ENCODE measurements around the gene TRPC6.

The TRPC6 gene

DNA sequence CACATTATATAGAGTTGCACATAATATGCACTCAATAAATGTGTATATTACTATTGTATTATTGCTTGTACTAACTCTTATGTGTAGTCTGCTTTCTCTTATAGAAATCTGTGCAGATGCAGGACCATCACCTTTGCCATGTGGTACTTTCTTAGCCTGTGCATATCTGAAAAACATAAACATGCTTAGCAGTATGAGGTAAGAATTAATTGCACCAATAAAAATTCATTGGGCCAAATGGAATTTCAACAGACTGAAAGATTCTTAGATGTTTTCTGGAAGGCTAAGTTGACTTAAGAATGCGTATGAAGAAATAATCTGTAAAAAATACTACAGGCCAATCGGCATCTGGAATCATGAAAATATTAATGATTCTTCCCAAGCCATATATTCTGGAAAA lies 55.3 kb downstream of the TRPC6 start:
- no peaks in the 10 kb centered on the region for H3K4me1 ChIP-seq (ENCODE audit: control insufficient read depth, insufficient read depth, low read length)
- no peak overlapping the region for H3K4me3 ChIP-seq (ENCODE audit: insufficient read depth, low read depth, low read length)
- 94 to 100% methylated on average over 2 of the region's 2 CpGs for WGBS, 2 experiments
- H3K27me3 ChIP-seq (ENCODE audit: control insufficient read depth, insufficient read depth, low read length, poor library complexity, severe bottlenecking): no peaks in the 10 kb centered on the region
- no peaks in the 10 kb centered on the region for H3K9me3 ChIP-seq (ENCODE audit: control insufficient read depth, low read length)
- no peaks in the 10 kb centered on the region for H3K36me3 ChIP-seq (ENCODE audit: control insufficient read depth, insufficient read depth, low read length)
- H3K27ac ChIP-seq (ENCODE audit: insufficient read depth, low read depth, low read length, poor library complexity, severe bottlenecking): no peak overlapping the region

- no peaks in the 10 kb centered on the region for H3K9me3 ChIP-seq (ENCODE audit: control insufficient read depth, low read length)
- H3K4me1 ChIP-seq (ENCODE audit: control insufficient read depth, insufficient read depth, low read length): no peaks in the 10 kb centered on the region
- H3K36me3 ChIP-seq (ENCODE audit: control insufficient read depth, insufficient read depth, low read length): no peaks in the 10 kb centered on the region
- 0% methylated on average over 1 of the region's 1 CpG for WGBS, 2 experiments
- no peak overlapping the region for H3K27ac ChIP-seq (ENCODE audit: insufficient read depth, low read depth, low read length, poor library complexity, severe bottlenecking)
- no peaks in the 10 kb centered on the region for H3K27me3 ChIP-seq (ENCODE audit: control insufficient read depth, insufficient read depth, low read length, poor library complexity, severe bottlenecking)
- no peak overlapping the region for H3K4me3 ChIP-seq (ENCODE audit: insufficient read depth, low read depth, low read length)
These were observed 60.1 kb downstream of the TRPC6 start for GRCh38 chr11:101523634-101524260.

- Histone ChIP-seq H3K4me3 (ENCODE audit: insufficient read depth, low read depth, low read length) (no peak overlapping the region), H3K27ac (ENCODE audit: insufficient read depth, low read depth, low read length, poor library complexity, severe bottlenecking) (no peak overlapping the region), H3K4me1 (ENCODE audit: control insufficient read depth, insufficient read depth, low read length) (no peaks in the 10 kb centered on the region), H3K9me3 (ENCODE audit: control insufficient read depth, low read length) (no peaks in the 10 kb centered on the region), H3K27me3 (ENCODE audit: control insufficient read depth, insufficient read depth, low read length, poor library complexity, severe bottlenecking) (no peaks in the 10 kb centered on the region), H3K36me3 (ENCODE audit: control insufficient read depth, insufficient read depth, low read length) (no peaks in the 10 kb centered on the region)
These were observed 60.6 kb downstream of the TRPC6 start for GRCh38 chr11:101523193-101523592.

DNA sequence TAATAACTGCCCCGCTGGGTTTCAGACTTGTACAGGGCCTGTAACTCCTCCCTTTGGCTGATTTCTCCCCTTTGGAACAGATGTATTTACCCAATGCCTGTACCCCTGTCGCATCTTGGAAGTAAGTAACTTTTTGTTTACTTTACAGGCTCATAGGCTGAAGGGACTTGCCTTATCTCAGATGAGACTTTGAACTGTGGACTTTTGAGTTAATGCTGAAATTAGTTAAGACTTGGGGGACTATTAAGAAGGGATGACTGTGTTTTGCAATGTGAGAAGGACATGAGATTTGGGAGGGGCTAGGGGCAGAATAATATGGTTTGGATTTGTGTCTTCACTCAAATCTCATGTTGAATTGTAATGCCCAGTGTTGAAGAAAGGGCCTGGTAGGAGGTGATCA lies 62.0 kb downstream of the TRPC6 start:
- Histone ChIP-seq H3K27ac (ENCODE audit: insufficient read depth, low read depth, low read length, poor library complexity, severe bottlenecking) (no peak overlapping the region), H3K27me3 (ENCODE audit: control insufficient read depth, insufficient read depth, low read length, poor library complexity, severe bottlenecking) (no peaks in the 10 kb centered on the region), H3K9me3 (ENCODE audit: control insufficient read depth, low read length) (no peaks in the 10 kb centered on the region), H3K4me1 (ENCODE audit: control insufficient read depth, insufficient read depth, low read length) (no peaks in the 10 kb centered on the region), H3K4me3 (ENCODE audit: insufficient read depth, low read depth, low read length) (no peak overlapping the region), H3K36me3 (ENCODE audit: control insufficient read depth, insufficient read depth, low read length) (no peaks in the 10 kb centered on the region)
- WGBS, 2 experiments: 88 to 96% methylated on average over 2 of the region's 2 CpGs

- Histone ChIP-seq H3K4me3 (ENCODE audit: insufficient read depth, low read depth, low read length) (no peak overlapping the region), H3K27me3 (ENCODE audit: control insufficient read depth, insufficient read depth, low read length, poor library complexity, severe bottlenecking) (no peaks in the 10 kb centered on the region), H3K9me3 (ENCODE audit: control insufficient read depth, low read length) (no peaks in the 10 kb centered on the region), H3K36me3 (ENCODE audit: control insufficient read depth, insufficient read depth, low read length) (no peaks in the 10 kb centered on the region), H3K27ac (ENCODE audit: insufficient read depth, low read depth, low read length, poor library complexity, severe bottlenecking) (no peak overlapping the region), H3K4me1 (ENCODE audit: control insufficient read depth, insufficient read depth, low read length) (no peaks in the 10 kb centered on the region)
- WGBS, 2 experiments: 30 to 36% methylated on average over 3 of the region's 3 CpGs
These were observed 67.3 kb downstream of the TRPC6 start for GRCh38 chr11:101516546-101516945.

GRCh38 chr11:101511065-101511464 lies 72.7 kb downstream of the TRPC6 start:
- 100% methylated on average over 1 of the region's 1 CpG for WGBS, 2 experiments
- Histone ChIP-seq H3K36me3 (ENCODE audit: control insufficient read depth, insufficient read depth, low read length) (no peaks in the 10 kb centered on the region), H3K27me3 (ENCODE audit: control insufficient read depth, insufficient read depth, low read length, poor library complexity, severe bottlenecking) (no peaks in the 10 kb centered on the region), H3K9me3 (ENCODE audit: control insufficient read depth, low read length) (no peaks in the 10 kb centered on the region), H3K4me3 (ENCODE audit: insufficient read depth, low read depth, low read length) (no peak overlapping the region), H3K27ac (ENCODE audit: insufficient read depth, low read depth, low read length, poor library complexity, severe bottlenecking) (no peak overlapping the region), H3K4me1 (ENCODE audit: control insufficient read depth, insufficient read depth, low read length) (no peaks in the 10 kb centered on the region)

DNA sequence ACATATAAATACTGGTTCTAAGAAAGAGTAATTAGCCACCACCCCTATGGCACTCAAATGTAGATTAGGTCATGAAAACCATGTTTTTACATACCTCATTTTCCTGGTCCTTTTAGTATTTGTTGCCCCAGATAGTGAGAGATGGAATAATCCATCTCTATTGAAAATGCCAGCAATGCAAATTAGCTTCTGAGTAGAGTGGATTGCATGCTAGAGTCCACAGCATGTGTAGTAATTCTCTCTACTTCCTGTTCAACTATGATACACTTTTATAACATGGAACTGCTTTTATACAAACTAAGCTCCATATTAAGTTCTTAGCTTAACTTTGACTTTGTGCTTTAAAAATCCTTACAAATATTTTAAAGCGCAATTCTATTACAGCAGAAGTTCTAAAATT lies 73.2 kb downstream of the TRPC6 start:
- Histone ChIP-seq H3K27me3 (ENCODE audit: control insufficient read depth, insufficient read depth, low read length, poor library complexity, severe bottlenecking) (no peaks in the 10 kb centered on the region), H3K4me3 (ENCODE audit: insufficient read depth, low read depth, low read length) (no peak overlapping the region), H3K4me1 (ENCODE audit: control insufficient read depth, insufficient read depth, low read length) (no peaks in the 10 kb centered on the region), H3K27ac (ENCODE audit: insufficient read depth, low read depth, low read length, poor library complexity, severe bottlenecking) (no peak overlapping the region), H3K36me3 (ENCODE audit: control insufficient read depth, insufficient read depth, low read length) (no peaks in the 10 kb centered on the region), H3K9me3 (ENCODE audit: control insufficient read depth, low read length) (no peaks in the 10 kb centered on the region)
- WGBS, 2 experiments: 100% methylated on average over 1 of the region's 1 CpG; no CpG with 5 or more reads in 1 of the 2 experiments

- Histone ChIP-seq H3K27ac (ENCODE audit: insufficient read depth, low read depth, low read length, poor library complexity, severe bottlenecking) (no peak overlapping the region), H3K27me3 (ENCODE audit: control insufficient read depth, insufficient read depth, low read length, poor library complexity, severe bottlenecking) (no peaks in the 10 kb centered on the region), H3K36me3 (ENCODE audit: control insufficient read depth, insufficient read depth, low read length) (no peaks in the 10 kb centered on the region), H3K4me1 (ENCODE audit: control insufficient read depth, insufficient read depth, low read length) (no peaks in the 10 kb centered on the region), H3K4me3 (ENCODE audit: insufficient read depth, low read depth, low read length) (no peak overlapping the region), H3K9me3 (ENCODE audit: control insufficient read depth, low read length) (no peaks in the 10 kb centered on the region)
- 0% methylated on average over 1 of the region's 1 CpG for WGBS, 2 experiments
These were observed 73.9 kb downstream of the TRPC6 start for GRCh38 chr11:101509922-101510321.

DNA sequence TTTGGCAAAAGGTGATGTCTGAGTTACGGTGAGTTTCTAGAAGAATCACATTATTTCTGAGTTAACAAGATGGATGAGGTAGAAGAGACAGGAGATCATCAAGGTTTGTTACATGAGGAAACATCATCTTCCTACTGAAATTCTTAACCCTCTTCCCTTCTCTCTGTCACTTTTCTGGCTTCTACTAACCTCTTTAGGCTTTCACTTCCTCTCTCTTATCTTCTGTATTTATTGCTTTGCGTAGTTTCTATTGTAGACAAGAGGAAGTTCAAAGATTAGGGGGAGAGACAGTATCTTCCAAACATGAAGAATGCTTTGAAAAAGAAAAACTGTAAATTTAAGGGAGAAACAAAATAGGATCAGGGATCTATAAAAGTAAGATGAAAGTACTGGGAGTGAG lies 75.4 kb downstream of the TRPC6 start:
- Histone ChIP-seq H3K9me3 (ENCODE audit: control insufficient read depth, low read length) (no peaks in the 10 kb centered on the region), H3K27me3 (ENCODE audit: control insufficient read depth, insufficient read depth, low read length, poor library complexity, severe bottlenecking) (no peaks in the 10 kb centered on the region), H3K27ac (ENCODE audit: insufficient read depth, low read depth, low read length, poor library complexity, severe bottlenecking) (no peak overlapping the region), H3K36me3 (ENCODE audit: control insufficient read depth, insufficient read depth, low read length) (no peaks in the 10 kb centered on the region), H3K4me1 (ENCODE audit: control insufficient read depth, insufficient read depth, low read length) (no peaks in the 10 kb centered on the region), H3K4me3 (ENCODE audit: insufficient read depth, low read depth, low read length) (no peak overlapping the region)
- 91 to 100% methylated on average over 2 of the region's 2 CpGs for WGBS, 2 experiments

DNA sequence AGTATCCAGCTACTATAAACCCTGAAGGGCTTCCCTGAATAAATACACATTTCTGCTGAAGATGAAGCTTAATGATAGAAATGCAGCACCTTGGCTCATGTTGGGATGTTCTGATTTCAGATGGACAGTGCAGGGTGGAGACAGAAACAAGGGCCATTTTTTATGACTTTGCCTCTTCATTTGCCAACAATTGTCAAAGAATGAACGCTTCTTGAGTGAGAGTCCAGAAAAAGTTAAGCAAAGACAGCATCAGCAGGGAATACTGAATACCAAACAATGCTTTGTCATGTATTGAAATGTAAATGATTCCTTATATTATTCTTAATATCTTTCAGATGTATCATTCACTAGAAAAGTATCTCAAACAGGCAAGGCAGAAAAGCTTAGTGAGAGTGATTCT lies 84.9 kb downstream of the TRPC6 start:
- Histone ChIP-seq H3K4me3 (ENCODE audit: insufficient read depth, low read depth, low read length) (no peak overlapping the region), H3K9me3 (ENCODE audit: control insufficient read depth, low read length) (no peaks in the 10 kb centered on the region), H3K36me3 (ENCODE audit: control insufficient read depth, insufficient read depth, low read length) (no peaks in the 10 kb centered on the region), H3K27ac (ENCODE audit: insufficient read depth, low read depth, low read length, poor library complexity, severe bottlenecking) (no peak overlapping the region), H3K4me1 (ENCODE audit: control insufficient read depth, insufficient read depth, low read length) (no peaks in the 10 kb centered on the region), H3K27me3 (ENCODE audit: control insufficient read depth, insufficient read depth, low read length, poor library complexity, severe bottlenecking) (no peaks in the 10 kb centered on the region)
- WGBS, 2 experiments: 96 to 100% methylated on average over 1 of the region's 1 CpG

- H3K4me3 ChIP-seq (ENCODE audit: insufficient read depth, low read depth, low read length): no peak overlapping the region
- no peaks in the 10 kb centered on the region for H3K36me3 ChIP-seq (ENCODE audit: control insufficient read depth, insufficient read depth, low read length)
- no peaks in the 10 kb centered on the region for H3K4me1 ChIP-seq (ENCODE audit: control insufficient read depth, insufficient read depth, low read length)
- 55 to 59% methylated on average over 5 of the region's 5 CpGs for WGBS, 2 experiments
- H3K27ac ChIP-seq (ENCODE audit: insufficient read depth, low read depth, low read length, poor library complexity, severe bottlenecking): no peak overlapping the region
- H3K9me3 ChIP-seq (ENCODE audit: control insufficient read depth, low read length): no peaks in the 10 kb centered on the region
- no peaks in the 10 kb centered on the region for H3K27me3 ChIP-seq (ENCODE audit: control insufficient read depth, insufficient read depth, low read length, poor library complexity, severe bottlenecking)
These were observed 86.5 kb downstream of the TRPC6 start for GRCh38 chr11:101497291-101497690.

Measured in ectodermal cell (in vitro differentiated cells).